BE2C (cell line): ENCODE measurements around the gene NIF3L1.

Experiments
- DNase-seq: peaks from one replicate; pipeline ENCODE4 v3.0.0-alpha.2; 2020
- H3K27me3 ChIP-seq: fragments of 250-450 bp; sonication (Bioruptor Pico); 2 replicates; pipeline ENCODE4 v1.5.1; 2020; ENCODE audit warnings: mild to moderate bottlenecking
- H3K36me3 ChIP-seq: fragments of 250-450 bp; sonication (Bioruptor Pico); 2 replicates; pipeline ENCODE4 v1.5.1; 2020; ENCODE audit warnings: mild to moderate bottlenecking
- H3K4me1 ChIP-seq: fragments of 250-450 bp; sonication (Bioruptor Pico); 2 replicates; pipeline ENCODE4 v1.5.1; 2020
- H3K4me3 ChIP-seq: 2 replicates; pipeline ENCODE4 v1.5.1; 2011; ENCODE audit warnings: low read depth, low read length
- H3K9me3 ChIP-seq: fragments of 250-450 bp; sonication (Bioruptor Pico); 2 replicates; pipeline ENCODE4 v1.5.1; 2020
- TF ChIP-seq, protein P1 (sequence below): IDR thresholded peaks from 2 replicates; pipeline ENCODE4 v1.5.1; 2012; ENCODE audit warnings: mild to moderate bottlenecking, low read depth, low read length

The NIF3L1 gene

DNA sequence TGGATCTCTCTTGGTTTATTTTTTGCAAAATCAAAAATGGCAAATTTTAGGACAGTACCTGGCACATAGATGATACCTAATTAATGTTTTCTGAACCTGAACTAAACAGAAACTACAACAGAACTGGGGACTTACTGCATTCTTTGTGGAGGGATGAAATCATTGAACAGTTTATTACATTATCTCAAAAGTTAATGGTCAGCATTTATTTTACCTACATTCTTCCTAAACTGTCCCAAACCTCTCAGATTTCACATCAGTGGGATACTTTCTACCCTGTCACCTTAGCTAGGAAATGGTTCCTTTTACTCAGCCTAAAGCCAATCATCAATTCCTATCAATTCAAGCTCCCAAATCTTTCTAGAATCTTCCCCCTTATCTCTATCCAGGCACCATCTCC, 10.3 kb downstream of the NIF3L1 start:
- Histone ChIP-seq H3K4me1 (no peaks in the 10 kb centered on the region), H3K4me3 (no peak overlapping the region), H3K36me3 (peaks cover 67% of the 10 kb centered on the region), H3K9me3 (no peaks in the 10 kb centered on the region), H3K27me3 (no peaks in the 10 kb centered on the region)
- TF ChIP-seq, protein P1, sequence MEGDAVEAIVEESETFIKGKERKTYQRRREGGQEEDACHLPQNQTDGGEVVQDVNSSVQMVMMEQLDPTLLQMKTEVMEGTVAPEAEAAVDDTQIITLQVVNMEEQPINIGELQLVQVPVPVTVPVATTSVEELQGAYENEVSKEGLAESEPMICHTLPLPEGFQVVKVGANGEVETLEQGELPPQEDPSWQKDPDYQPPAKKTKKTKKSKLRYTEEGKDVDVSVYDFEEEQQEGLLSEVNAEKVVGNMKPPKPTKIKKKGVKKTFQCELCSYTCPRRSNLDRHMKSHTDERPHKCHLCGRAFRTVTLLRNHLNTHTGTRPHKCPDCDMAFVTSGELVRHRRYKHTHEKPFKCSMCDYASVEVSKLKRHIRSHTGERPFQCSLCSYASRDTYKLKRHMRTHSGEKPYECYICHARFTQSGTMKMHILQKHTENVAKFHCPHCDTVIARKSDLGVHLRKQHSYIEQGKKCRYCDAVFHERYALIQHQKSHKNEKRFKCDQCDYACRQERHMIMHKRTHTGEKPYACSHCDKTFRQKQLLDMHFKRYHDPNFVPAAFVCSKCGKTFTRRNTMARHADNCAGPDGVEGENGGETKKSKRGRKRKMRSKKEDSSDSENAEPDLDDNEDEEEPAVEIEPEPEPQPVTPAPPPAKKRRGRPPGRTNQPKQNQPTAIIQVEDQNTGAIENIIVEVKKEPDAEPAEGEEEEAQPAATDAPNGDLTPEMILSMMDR, result no peak
- no peak for DNase-seq

GRCh38 chr2:200901459-200902072, 12.4 kb downstream of the NIF3L1 start:
- TF ChIP-seq, protein P1, result peak; percentile 91
- H3K4me3 ChIP-seq, result no peak overlapping the region
- no peaks in the 10 kb centered on the region for H3K4me1 ChIP-seq
- peaks cover 56% of the 10 kb centered on the region for H3K36me3 ChIP-seq
- no peaks in the 10 kb centered on the region for H3K27me3 ChIP-seq
- peak; percentile 83 for DNase-seq
- H3K9me3 ChIP-seq, result no peaks in the 10 kb centered on the region

DNA sequence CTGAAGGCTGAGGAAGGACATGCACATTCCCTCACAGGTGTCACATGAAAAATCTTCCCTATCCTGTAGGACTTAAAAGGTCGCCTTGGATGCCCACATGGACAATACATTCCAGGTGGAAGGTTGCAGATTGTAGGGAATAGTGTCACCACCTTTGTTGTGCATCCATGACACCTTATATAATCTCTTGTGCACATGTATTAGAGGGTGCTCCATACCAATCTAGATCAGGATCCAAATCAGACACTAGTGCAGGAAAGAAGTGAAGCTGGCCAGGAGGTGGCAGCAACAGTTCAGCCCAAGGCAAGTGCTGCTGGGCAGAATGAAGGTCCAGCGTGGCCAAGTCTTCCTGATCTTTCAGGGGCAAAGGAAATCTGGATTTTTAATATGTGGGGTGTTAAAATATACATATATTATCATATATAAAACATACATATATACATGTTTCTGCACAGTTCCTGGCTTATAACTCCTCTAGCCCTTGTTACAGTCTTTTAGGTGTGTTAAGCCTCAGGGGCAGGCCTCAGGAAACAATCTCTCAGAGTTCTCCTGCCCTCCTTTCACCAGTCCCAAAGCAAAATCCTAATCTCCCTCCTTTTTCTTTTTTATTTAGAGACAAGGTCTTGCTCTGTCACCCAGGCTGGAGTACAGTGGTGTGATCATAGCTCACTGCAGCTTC, 16.6 kb downstream of the NIF3L1 start:
- no peaks in the 10 kb centered on the region for H3K27me3 ChIP-seq
- H3K4me3 ChIP-seq, result no peak overlapping the region
- no peaks in the 10 kb centered on the region for H3K4me1 ChIP-seq
- TF ChIP-seq, protein P1, result peak; percentile 78
- peaks cover 36% of the 10 kb centered on the region for H3K36me3 ChIP-seq
- H3K9me3 ChIP-seq, result no peaks in the 10 kb centered on the region
- DNase-seq, result peak; percentile 75

- Histone ChIP-seq H3K36me3 (peaks cover 47% of the 10 kb centered on the region), H3K4me3 (no peak overlapping the region), H3K9me3 (no peaks in the 10 kb centered on the region), H3K4me1 (no peaks in the 10 kb centered on the region), H3K27me3 (no peaks in the 10 kb centered on the region)
- DNase-seq, result no peak
- TF ChIP-seq, protein P1, result no peak
These were observed 20.8 kb downstream of the NIF3L1 start for GRCh38 chr2:200909958-200910357.

DNA sequence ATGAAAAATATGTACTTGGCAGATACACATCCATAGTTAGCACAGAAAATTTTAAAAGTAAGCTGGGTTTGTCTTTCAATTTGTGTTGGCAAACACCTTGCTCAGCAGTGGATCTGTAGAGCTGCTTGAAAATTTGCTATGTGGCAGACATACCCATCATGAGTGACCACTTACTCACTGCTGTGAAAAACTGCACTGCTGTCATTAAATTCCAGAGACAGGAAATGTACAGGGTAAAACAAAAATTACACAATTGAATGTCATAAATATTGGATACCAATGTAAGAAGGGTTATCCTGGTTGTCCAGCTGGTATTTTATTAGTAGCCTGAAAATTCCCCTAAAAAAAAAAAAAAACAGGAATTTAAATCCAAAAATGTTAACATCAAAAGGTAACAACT, 24.5 kb downstream of the NIF3L1 start:
- H3K36me3 ChIP-seq, result peaks cover 65% of the 10 kb centered on the region
- DNase-seq, result no peak
- TF ChIP-seq, protein P1, result no peak

GRCh38 chr2:200922439-200922838, 33.3 kb downstream of the NIF3L1 start:
- Histone ChIP-seq H3K36me3 (peaks cover 55% of the 10 kb centered on the region), H3K4me1 (no peaks in the 10 kb centered on the region)
- no peak for DNase-seq

More for the DNA sequence above, 24.5 kb downstream of the NIF3L1 start:
- Histone ChIP-seq H3K4me1 (no peaks in the 10 kb centered on the region), H3K4me3 (no peak overlapping the region), H3K27me3 (no peaks in the 10 kb centered on the region), H3K9me3 (no peaks in the 10 kb centered on the region)

More at GRCh38 chr2:200922439-200922838, 33.3 kb downstream of the NIF3L1 start:
- no peak overlapping the region for H3K4me3 ChIP-seq
- TF ChIP-seq, protein P1, result no peak
- no peaks in the 10 kb centered on the region for H3K27me3 ChIP-seq
- no peaks in the 10 kb centered on the region for H3K9me3 ChIP-seq
